Measurements from ENCODE around the gene DNAI7. TPM values are rescaled to one million over a fixed set of nuclear protein-coding genes. Genes with fewer than 3 reads are reported as not detected.

The DNAI7 gene
- total RNA-seq, 2 donors from 2014 or later: 1.1 TPM; not detected in 1

- intact Hi-C loops (cut with DNase I): no loop called here
- no peak for DNase-seq (ENCODE audit: low spot score)
Measured at GRCh38 chr12:25113651-25114050, 81.3 kb downstream of the DNAI7 start.

GRCh38 chr12:25110260-25110659, 84.7 kb downstream of the DNAI7 start:
- no peak for DNase-seq (ENCODE audit: low spot score)
- intact Hi-C loops (cut with DNase I): no loop called here

- intact Hi-C loops (cut with DNase I): no loop called here
- DNase-seq (ENCODE audit: low spot score): no peak
Measured at GRCh38 chr12:25107920-25108319, 87.0 kb downstream of the DNAI7 start.

GRCh38 chr12:25106818-25107217, 88.1 kb downstream of the DNAI7 start:
- intact Hi-C loops (cut with DNase I): no loop called here
- no peak for DNase-seq (ENCODE audit: low spot score)

- intact Hi-C loops (cut with DNase I): no loop called here
- no peak for DNase-seq (ENCODE audit: low spot score)
Measured at GRCh38 chr12:25102402-25102801, 92.6 kb downstream of the DNAI7 start.

- DNase-seq (ENCODE audit: low spot score): no peak
- intact Hi-C loops (cut with DNase I): no loop called here
Measured at GRCh38 chr12:25101092-25101445, 93.9 kb downstream of the DNAI7 start.

GRCh38 chr12:25100194-25101091, 94.5 kb downstream of the DNAI7 start:
- no peak for DNase-seq (ENCODE audit: low spot score)
- intact Hi-C loops (cut with DNase I): no loop called here

GRCh38 chr12:25099010-25099409, 96.0 kb downstream of the DNAI7 start:
- intact Hi-C loops (cut with DNase I): loop anchor here in 1 of 2 donors (2.0 kb wide), 1 partner anchor 58 kb away; no protein-coding TSS in a partner anchor
- DNase-seq (ENCODE audit: low spot score): no peak

- intact Hi-C loops (cut with DNase I): no loop called here
- DNase-seq (ENCODE audit: low spot score): no peak
Measured at GRCh38 chr12:25089738-25090137, 105.2 kb downstream of the DNAI7 start.

GRCh38 chr12:25087596-25087995, 107.4 kb downstream of the DNAI7 start:
- intact Hi-C loops (cut with DNase I): no loop called here
- no peak for DNase-seq (ENCODE audit: low spot score)

- DNase-seq (ENCODE audit: low spot score): no peak
- intact Hi-C loops (cut with DNase I): no loop called here
Measured at GRCh38 chr12:25084816-25085215, 110.1 kb downstream of the DNAI7 start.

- intact Hi-C loops (cut with DNase I): no loop called here
- DNase-seq (ENCODE audit: low spot score): no peak
Measured at GRCh38 chr12:25083211-25083610, 111.7 kb downstream of the DNAI7 start.

GRCh38 chr12:25082628-25083027, 112.3 kb downstream of the DNAI7 start:
- intact Hi-C loops (cut with DNase I): no loop called here
- no peak for DNase-seq (ENCODE audit: low spot score)

GRCh38 chr12:25079393-25079792, 115.6 kb downstream of the DNAI7 start:
- intact Hi-C loops (cut with DNase I): no loop called here
- no peak for DNase-seq (ENCODE audit: low spot score)

- no peak for DNase-seq (ENCODE audit: low spot score)
- intact Hi-C loops (cut with DNase I): no loop called here
Measured at GRCh38 chr12:25074954-25075353, 120.0 kb downstream of the DNAI7 start.

- DNase-seq (ENCODE audit: low spot score): no peak
- intact Hi-C loops (cut with DNase I): no loop called here
Measured at GRCh38 chr12:25074113-25074512, 120.8 kb downstream of the DNAI7 start.

- DNase-seq (ENCODE audit: low spot score): no peak
- intact Hi-C loops (cut with DNase I): no loop called here
Measured at GRCh38 chr12:25072906-25073650, 121.9 kb downstream of the DNAI7 start.

- no peak for DNase-seq (ENCODE audit: low spot score)
- intact Hi-C loops (cut with DNase I): no loop called here
Measured at GRCh38 chr12:25071366-25071765, 123.6 kb downstream of the DNAI7 start.

- intact Hi-C loops (cut with DNase I): no loop called here
- no peak for DNase-seq (ENCODE audit: low spot score)
Measured at GRCh38 chr12:25069224-25069623, 125.7 kb downstream of the DNAI7 start.

GRCh38 chr12:25065035-25065434, 129.9 kb downstream of the DNAI7 start:
- intact Hi-C loops (cut with DNase I): no loop called here

More at GRCh38 chr12:25065035-25065434, 129.9 kb downstream of the DNAI7 start:
- DNase-seq (ENCODE audit: low spot score): no peak
